Upper lobe of right lung (tissue), 1 donor: ENCODE measurements around the gene BTK. TPM values are rescaled to one million over a fixed set of nuclear protein-coding genes. Genes with fewer than 3 reads are reported as not detected.
A peak's percentile ranks its signal among the peaks of the same experiment; 100 is the strongest.
"Not testable (repeated sequence)": the region's sequence is repeated elsewhere in the genome, so short reads cannot be mapped to it uniquely, and the experiment has no call there.

Experiments used
- ATAC-seq: fragments of 200-7000 bp; cut with Tn5 transposase; one replicate; pipeline ENCODE4 v1.9.1; 2020; ENCODE audit warnings: mild to moderate bottlenecking, moderate library complexity
- DNase-seq: peaks from one replicate; pipeline ENCODE4 v3.0.0-alpha.2; 2020
- H3K27ac ChIP-seq: fragments of 200-600 bp; one replicate; pipeline ENCODE4 v1.8.0; 2022
- H3K27me3 ChIP-seq: fragments of 200-600 bp; one replicate; pipeline ENCODE4 v1.8.0; 2022; ENCODE audit warnings: mild to moderate bottlenecking
- H3K36me3 ChIP-seq: fragments of 200-600 bp; one replicate; pipeline ENCODE4 v1.8.0; 2022
- H3K4me1 ChIP-seq: fragments of 200-600 bp; one replicate; pipeline ENCODE4 v1.8.0; 2022
- H3K4me3 ChIP-seq: fragments of 200-600 bp; one replicate; pipeline ENCODE4 v1.8.0; 2022; ENCODE audit warnings: mild to moderate bottlenecking
- H3K9me3 ChIP-seq: fragments of 200-600 bp; one replicate; pipeline ENCODE4 v1.8.0; 2022
- intact Hi-C: fragments of 100-400 bp; cut with DNase I; formaldehyde crosslinking; loops from one replicate; pipeline ENCODE4 v1.11.0; 2022
- total RNA-seq: library from RNA; stranded (reverse); fragmentation: NEBNext Ultra II Directional; extraction: Animal tissue kit (Norgen Biotek cat#: 25700); gene quantifications from one replicate; pipeline ENCODE4 v1.2.1, GENCODE V29; 2021
- TF ChIP-seq, protein P1 (sequence below): fragments of 200-600 bp; IDR thresholded peaks from one replicate; pipeline ENCODE4 v1.8.0; 2022; ENCODE audit warnings: antibody characterized with exemption
- donor health status: DM: no; HTN: yes; CAD: no; lungs with severe emphysema.

BTK gene
- total RNA-seq, 1 donor from 2014 or later = 34.1 TPM

DNA sequence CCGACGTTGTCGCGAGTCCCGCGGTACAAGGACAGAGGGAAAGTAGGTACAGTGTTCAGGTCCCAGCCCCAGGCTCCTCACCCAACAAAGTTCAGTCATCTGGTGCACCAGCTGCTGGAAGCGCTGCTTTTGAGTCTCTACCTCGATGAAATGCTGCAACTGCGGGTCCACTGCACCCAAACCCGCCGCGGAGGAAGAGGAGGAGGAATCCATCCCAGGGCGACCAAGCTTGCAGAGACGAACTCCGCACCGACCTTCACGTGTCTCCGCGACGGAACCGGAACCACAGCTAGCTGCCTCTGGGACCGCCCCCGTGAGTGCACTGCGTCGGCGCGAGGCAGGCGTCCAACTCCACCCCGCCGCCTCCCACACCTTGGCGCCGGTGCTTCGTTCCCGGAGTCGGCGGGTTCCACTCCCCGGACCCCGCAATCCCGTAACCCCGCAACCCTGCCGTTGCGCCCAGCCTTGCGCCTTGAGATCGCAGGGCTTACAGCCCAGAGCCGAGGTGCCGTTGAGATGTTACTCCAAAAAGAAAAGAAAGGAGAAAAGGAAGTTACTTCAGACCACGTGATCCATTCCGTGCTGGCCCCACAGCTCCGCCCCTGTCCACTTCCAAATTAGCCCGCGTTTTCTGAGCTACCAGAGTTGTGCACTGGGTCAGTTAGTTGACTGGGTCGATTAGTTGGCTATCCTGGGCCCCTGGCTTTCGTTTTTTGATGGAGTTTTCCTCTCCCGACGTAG, 37.4 kb downstream of the BTK start, which contains the start of gene TIMM8A:
Gene TIMM8A, minus strand, starts transcription at position 291 of the 741 bp plus-strand sequence. Its CDS starts 78 bp downstream, at position 213.
- peak; percentile 91 for DNase-seq
- no peaks in the 10 kb centered on the region for H3K27me3 ChIP-seq
- intact Hi-C loops = no loop called here
- ATAC-seq = peak; percentile 100
- H3K4me1 ChIP-seq = no peaks in the 10 kb centered on the region
- H3K36me3 ChIP-seq = no peaks in the 10 kb centered on the region
- H3K4me3 ChIP-seq = peak within 1 kb of the TSS; percentile 68
- no peaks in the 10 kb centered on the region for H3K9me3 ChIP-seq
- TF ChIP-seq, protein P1, sequence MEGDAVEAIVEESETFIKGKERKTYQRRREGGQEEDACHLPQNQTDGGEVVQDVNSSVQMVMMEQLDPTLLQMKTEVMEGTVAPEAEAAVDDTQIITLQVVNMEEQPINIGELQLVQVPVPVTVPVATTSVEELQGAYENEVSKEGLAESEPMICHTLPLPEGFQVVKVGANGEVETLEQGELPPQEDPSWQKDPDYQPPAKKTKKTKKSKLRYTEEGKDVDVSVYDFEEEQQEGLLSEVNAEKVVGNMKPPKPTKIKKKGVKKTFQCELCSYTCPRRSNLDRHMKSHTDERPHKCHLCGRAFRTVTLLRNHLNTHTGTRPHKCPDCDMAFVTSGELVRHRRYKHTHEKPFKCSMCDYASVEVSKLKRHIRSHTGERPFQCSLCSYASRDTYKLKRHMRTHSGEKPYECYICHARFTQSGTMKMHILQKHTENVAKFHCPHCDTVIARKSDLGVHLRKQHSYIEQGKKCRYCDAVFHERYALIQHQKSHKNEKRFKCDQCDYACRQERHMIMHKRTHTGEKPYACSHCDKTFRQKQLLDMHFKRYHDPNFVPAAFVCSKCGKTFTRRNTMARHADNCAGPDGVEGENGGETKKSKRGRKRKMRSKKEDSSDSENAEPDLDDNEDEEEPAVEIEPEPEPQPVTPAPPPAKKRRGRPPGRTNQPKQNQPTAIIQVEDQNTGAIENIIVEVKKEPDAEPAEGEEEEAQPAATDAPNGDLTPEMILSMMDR = no peak
- H3K27ac ChIP-seq = peak within 1 kb of the TSS; percentile 80

DNA sequence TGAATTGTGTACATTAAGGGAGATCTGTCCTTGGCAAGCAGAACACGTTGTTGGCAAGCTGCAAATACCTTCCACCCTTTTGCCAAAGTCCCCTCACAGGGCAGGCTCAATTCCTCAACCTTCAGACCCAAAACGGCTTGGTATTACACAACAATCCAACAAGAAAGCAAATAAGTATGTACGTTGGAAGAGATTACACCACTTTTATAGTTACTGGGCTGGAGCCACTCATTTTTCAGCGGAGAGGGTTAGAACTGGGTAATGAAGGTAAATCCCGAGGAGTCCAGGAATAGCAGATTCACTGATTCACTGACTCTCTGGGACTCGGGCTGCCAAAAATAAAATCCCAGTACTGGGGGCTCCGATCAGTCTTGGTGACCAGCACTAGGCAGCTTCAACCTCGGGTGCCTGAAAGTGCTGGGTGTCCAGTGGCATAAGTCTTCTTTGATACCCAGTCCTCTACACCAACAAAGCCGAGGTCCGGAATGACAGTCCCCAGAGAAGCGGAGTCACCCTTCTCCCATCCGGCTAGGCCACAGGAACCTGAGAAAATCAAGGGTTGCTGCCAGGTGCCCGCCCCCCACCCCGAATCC, 38.0 kb downstream of the BTK start:
- H3K36me3 ChIP-seq = no peaks in the 10 kb centered on the region
- intact Hi-C loops = no loop called here
- no peak for DNase-seq
- no peaks in the 10 kb centered on the region for H3K4me1 ChIP-seq
- no peaks in the 10 kb centered on the region for H3K9me3 ChIP-seq
- TF ChIP-seq, protein P1 = no peak
- peak overlapping the region; percentile 80 for H3K27ac ChIP-seq
- H3K27me3 ChIP-seq = no peaks in the 10 kb centered on the region
- peak overlapping the region; percentile 68 for H3K4me3 ChIP-seq
- ATAC-seq = no peak

DNA sequence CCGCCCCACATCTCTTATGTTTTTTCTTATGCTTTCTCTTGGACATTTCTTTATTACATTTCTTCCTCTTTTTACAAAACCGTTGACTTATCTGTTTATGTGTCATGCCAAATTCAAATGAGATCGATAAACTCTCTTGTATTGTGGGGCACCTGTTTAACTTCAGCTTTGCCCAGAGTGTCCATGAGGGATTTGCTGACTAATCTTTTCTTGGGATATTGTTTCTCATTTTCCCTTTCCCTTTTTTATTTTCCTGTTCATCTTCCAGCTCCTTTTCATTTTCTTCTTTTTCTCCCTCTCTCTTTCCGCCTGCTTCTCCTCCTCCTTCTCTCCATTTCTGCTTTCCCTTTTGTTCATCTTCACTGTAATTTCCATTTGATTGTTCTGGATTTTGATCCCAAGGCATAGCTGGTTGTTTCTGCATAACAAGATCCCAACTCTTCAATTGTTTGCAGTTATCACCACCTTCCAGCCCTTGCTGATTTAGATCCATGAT, 48.2 kb downstream of the BTK start:
- Histone ChIP-seq H3K27me3 (no peaks in the 10 kb centered on the region), H3K27ac (no peak overlapping the region), H3K4me1 (no peaks in the 10 kb centered on the region), H3K9me3 (no peaks in the 10 kb centered on the region), H3K4me3 (no peak overlapping the region), H3K36me3 (no peaks in the 10 kb centered on the region)
- ATAC-seq (no peak), DNase-seq (no peak)
- TF ChIP-seq, protein P1 = no peak
- intact Hi-C loops = no loop called here

DNA sequence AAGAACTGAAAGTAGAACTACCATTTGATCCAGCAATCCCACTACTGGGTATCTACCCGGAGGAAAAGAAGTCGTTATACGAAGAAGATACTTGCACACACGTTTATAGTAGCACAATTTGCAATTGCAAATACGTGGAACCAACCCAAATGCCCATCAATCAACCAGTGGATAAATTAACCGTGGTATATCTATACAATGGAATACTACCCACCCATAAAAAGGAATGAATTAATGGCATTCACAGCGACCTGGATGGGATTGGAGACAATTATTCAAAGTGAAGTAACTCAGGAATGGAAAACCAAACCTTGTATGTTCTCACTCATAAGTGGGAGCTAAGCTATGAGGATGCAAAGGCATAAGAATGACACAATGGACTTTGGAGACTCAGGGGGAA, 51.7 kb downstream of the BTK start:
- intact Hi-C loops, H3K4me1 ChIP-seq, ATAC-seq, H3K4me3 ChIP-seq, H3K9me3 ChIP-seq, H3K36me3 ChIP-seq, H3K27ac ChIP-seq, DNase-seq, H3K27me3 ChIP-seq: not testable (repeated sequence)

DNA sequence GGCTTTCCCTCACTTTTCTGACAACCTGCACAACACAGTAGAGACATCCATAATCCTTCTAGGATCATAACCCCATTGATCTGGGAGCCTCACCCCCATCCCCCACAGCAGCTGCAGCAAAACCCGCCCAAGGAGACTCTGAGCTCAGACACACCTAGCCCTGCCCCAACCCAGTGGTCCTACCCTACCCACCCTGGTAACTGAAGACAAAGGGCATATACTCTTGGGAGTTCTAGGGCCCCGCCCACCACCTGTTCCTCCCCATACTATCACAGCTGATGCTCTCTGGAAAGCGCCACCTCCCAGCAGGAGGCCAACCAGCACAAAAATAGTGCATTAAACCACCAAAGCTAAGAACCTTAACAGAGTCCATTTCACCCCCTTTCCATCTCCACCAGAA, 59.4 kb downstream of the BTK start:
- H3K36me3 ChIP-seq, H3K9me3 ChIP-seq, ATAC-seq, H3K27me3 ChIP-seq, H3K27ac ChIP-seq, intact Hi-C loops, H3K4me3 ChIP-seq, H3K4me1 ChIP-seq, DNase-seq: not testable (repeated sequence)

DNA sequence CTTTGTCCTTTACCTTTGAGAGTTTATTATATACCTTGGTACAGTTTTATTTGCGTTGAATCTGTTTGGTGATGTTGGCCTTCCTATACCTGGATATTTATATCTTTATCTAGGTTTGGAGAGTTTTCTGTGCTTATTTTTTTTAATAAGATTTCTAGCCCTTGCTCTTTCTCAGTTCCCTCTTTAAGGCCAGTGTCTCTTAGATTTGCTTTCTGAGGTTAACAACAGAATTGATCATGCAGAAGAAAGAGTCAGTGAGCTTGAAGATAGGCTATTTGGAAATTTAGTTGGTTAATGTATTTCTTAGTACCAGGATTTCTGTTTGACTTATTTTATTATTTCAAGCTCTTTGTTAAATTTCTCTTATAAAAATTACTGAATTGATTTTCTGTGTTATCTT, 82.2 kb downstream of the BTK start:
- ATAC-seq = no peak
- DNase-seq = no peak
- H3K9me3 ChIP-seq = no peaks in the 10 kb centered on the region
- no peak overlapping the region for H3K27ac ChIP-seq
- no peak overlapping the region for H3K4me3 ChIP-seq
- TF ChIP-seq, protein P1 = no peak
- H3K36me3 ChIP-seq = no peaks in the 10 kb centered on the region
- intact Hi-C loops = no loop called here
- H3K27me3 ChIP-seq = no peaks in the 10 kb centered on the region
- no peaks in the 10 kb centered on the region for H3K4me1 ChIP-seq

Other genes with a start within 250 kb of the BTK start
- not detected for gene DRP2, start 166.4 kb downstream of the BTK start, total RNA-seq
- not detected for gene TAF7L, start 94.9 kb downstream of the BTK start, total RNA-seq
- gene TIMM8A, start 37.4 kb downstream of the BTK start, total RNA-seq = 6.4 TPM
- gene RPL36A, start 4.8 kb upstream of the BTK start, total RNA-seq = 133 TPM
- gene GLA, start 21.7 kb upstream of the BTK start, total RNA-seq = 46.3 TPM
- gene HNRNPH2, start 22.0 kb upstream of the BTK start, total RNA-seq = 67.1 TPM
- gene ARMCX4, start 99.3 kb upstream of the BTK start, total RNA-seq = 13.1 TPM
- gene ARMCX1, start 164.4 kb upstream of the BTK start, total RNA-seq = 21.7 TPM
- 35.6 TPM for gene ARMCX6, start 231.8 kb upstream of the BTK start, total RNA-seq
- gene ARMCX3, start 237.0 kb upstream of the BTK start, total RNA-seq = 52.6 TPM